Esophagus squamous epithelium (tissue), 4 donors: ENCODE results near the gene VPS26A.

Experiments used
- CTCF ChIP-seq, 6 experiments: fragments of 450-650 bp in 4 of 6; fragments of 200-600 bp in 2 of 6; sonication (generic) in 2 of 6; IDR thresholded peaks; one replicate each; pipeline ENCODE4 v1.5.1; 2016 to 2019; ENCODE audit warnings: antibody characterized with exemption in 6 of 6, mild to moderate bottlenecking in 4 of 6, moderate library complexity in 4 of 6
- POLR2A ChIP-seq, 4 donors: fragments of 450-650 bp; IDR thresholded peaks; one replicate each; pipeline ENCODE4 v1.6.1; 2017; ENCODE audit warnings: antibody characterized with exemption in 4 of 4, mild to moderate bottlenecking in 4 of 4, moderate library complexity in 3 of 4

DNA sequence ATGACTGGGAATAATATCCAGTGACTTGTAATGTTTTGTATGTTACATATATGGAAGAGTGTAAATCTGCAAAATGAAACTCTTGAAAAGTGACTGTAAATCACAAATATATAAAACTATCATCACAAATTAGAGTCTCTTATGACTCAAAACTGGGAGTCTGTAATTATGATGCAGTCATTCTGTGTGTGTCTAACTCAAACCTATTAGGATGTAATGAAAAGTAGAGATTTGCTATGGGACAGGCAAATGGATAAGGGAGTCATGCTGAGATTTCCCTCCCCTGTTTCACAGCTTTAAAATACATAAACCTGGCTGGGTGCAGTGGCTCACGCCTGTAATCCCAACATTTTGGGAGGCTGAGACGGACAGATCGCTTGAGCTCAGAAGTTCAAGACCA lies 87.5 kb downstream of the VPS26A start:
- no peak for TF ChIP-seq CTCF (IDR thresholded peaks at IDR 0.05)
- TF ChIP-seq POLR2A (IDR thresholded peaks at IDR 0.05) = no peak
